GM19240 (cell line): ENCODE results near the gene MTCH1.

Experiments
- DNase-seq: peaks from one replicate; pipeline ENCODE4 v3.0.0; 2011; ENCODE audit warnings: low spot score; ENCODE audit not compliant: insufficient read length

The MTCH1 gene

DNA sequence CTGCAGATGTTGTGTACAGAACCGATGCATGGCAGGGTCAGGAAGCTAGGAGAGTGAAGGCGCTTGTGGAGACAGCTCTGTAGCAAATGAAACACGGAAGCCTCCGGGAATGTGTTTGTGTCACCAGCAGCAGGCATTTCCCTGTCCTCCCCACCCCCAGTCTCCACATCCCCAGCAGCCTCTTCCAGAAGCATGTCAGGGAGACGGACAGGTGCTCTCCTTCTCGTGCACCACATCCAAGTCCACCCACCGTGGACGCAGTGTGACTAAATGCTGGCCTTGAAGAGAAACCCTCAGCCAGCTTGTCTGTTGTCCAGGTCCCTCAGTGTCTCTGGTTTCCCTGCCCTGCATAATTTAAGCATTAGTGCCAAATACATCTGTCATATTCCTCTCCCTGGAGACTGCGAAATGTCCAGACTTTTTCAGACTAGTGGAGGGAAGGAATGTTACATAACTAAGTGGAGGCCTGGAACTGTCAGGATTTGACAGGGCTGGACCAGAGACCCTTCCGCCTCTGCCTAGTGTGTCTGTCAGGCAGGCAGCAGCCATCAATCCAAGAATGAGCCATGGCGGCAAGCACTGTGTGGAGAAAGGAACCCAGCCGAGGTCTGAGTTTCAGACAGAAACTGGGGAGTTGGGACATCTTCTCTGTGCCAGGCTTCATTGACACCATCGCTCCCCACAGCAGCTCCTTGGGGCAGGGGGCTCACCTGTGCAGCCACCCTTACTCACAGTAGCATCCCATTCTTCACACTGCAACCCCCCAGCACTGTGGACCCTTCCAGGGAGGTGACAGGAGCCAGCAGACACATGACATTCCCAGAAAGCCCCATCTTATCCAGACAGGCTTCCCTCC lies 58.1 kb downstream of the MTCH1 start:
- no peak for DNase-seq

DNA sequence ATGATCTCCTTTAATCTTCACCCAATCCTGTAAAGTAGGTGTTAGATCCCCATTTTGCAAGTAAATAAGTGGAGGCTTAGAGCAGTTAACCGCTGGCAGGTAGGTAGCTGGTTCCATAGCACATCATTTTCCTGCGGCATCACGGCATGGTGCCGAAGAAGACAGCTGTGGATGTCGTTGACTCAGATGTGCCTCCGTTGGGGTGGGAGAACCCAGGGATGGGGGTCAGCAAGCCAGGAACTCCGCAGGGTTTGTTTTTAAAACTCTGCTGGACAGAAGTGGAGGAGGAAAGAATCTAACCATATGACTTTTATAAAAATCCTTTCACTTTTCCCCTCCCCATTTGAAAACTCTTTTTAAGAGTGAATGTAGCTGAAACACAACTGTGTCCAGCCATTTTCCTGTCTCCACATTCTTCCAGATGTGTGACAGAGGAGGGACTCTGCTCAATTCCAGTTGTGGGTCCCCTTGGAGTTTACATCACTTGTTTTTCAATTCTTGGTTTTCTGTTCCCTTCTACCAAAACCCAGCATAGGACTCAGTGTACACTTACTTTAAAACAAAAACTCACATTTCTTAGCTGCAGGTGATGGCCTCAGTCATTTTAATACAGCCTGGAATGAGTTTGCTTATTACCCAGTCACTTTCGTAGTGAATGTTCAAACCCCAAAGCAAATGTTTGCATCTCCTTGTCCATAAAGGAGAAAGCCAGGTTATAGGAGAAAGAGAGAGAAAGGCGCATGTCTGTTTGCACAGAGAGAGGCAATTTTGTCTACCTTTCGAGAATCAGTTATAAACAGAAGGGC lies 59.1 kb downstream of the MTCH1 start:
- DNase-seq: no peak

- no peak for DNase-seq
Observed at GRCh38 chr6:36925809-36926208, 60.2 kb downstream of the MTCH1 start.

DNA sequence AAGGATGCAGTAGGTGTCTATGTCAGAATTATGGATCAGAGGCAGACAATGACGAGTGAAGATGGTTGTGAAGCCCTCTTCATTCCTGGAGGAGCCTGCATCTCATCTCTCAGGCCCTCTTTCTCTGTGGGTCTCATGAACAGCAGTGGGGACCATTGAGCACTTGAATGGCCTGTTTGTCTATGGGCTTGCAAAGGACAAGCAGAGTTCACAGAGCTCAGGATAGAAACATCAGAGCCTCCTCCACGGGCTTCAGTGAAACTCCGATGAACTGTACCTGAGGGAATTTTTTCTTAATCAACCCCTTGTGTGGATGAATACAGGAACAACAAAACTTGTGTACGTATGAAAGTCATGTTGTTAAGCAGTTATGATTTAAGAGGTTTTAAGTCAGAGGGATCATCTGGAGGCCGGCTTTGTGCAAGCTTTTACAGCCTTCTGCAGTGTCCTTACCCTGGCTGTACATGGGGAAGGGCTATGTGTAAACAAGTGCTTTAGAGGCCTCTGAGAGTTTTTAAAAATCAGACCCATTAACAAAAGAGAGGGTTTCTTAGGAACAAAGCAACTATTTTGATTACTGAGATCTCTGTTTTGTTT lies 61.1 kb downstream of the MTCH1 start:
- no peak for DNase-seq

DNA sequence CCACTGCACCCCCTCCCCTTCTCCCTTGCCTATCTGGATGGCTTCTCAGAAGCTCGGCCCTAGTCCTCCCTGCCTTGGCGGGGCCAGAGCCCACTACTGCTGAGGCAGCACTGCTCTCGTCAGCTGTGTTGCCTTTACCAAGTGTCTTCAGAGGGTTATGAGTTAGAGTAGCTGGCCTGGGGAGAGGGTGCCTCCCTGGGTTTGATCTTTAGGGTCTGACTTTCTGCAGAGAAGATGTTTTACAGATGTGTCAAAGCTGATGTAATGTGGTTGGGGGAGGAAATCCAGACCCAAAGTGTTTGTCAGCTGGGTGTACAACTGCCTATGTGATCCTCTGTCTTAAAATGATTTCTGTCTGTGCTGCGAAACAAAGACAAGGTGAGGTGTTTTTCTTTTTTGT lies 61.9 kb downstream of the MTCH1 start:
- no peak for DNase-seq

DNA sequence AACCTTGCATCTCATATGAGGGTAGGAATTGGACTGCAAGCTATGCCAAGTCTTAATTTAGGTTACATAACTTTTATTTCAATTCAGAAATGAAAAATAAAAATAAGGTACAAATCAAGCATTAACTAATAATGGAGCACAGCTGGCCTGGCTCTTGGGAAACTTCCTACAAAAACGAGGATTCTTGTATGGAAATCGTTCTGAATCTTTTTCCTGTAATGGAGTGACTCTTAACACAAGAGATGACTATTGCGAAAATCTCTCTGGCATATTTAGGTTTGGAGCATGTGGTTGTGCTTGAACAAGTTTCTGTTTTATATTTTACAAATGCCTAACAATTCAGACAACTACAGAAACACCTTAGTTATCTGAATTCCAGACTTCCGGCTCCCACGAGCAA lies 65.5 kb downstream of the MTCH1 start:
- DNase-seq: no peak

- DNase-seq: no peak
Observed at GRCh38 chr6:36920049-36920448, 65.9 kb downstream of the MTCH1 start.
